Spleen (tissue), 11 donors: ENCODE data around the gene PAOX. TPM values are rescaled to one million over a fixed set of nuclear protein-coding genes. Genes with fewer than 3 reads are reported as not detected.

ENCODE experiments used
- DNase-seq: peaks from one replicate; pipeline ENCODE4 v3.0.0-alpha.2; 2020
- H3K27ac ChIP-seq, 8 donors: fragments of 200-600 bp; sonication (generic) in 7 of 8; 1 replicate in 4 of 8; 2 replicates in 4 of 8; pipeline versions ENCODE4 v1.5.0 to v1.8.0; 2016 to 2021; ENCODE audit warnings: inconsistent platforms in 4 of 8, mild to moderate bottlenecking in 4 of 8, moderate library complexity in 1 of 8
- H3K27me3 ChIP-seq, 7 donors: fragments of 200-600 bp; sonication (generic) in 6 of 7; replicated peaks in 1 of 7; 1 replicate in 4 of 7; 2 replicates in 3 of 7; pipeline versions ENCODE4 v1.5.0 to v1.8.0; 2016 to 2021; ENCODE audit warnings: inconsistent platforms in 3 of 7, mild to moderate bottlenecking in 1 of 7
- H3K36me3 ChIP-seq, 6 donors: fragments of 200-600 bp; sonication (generic) in 5 of 6; 1 replicate in 4 of 6; 2 replicates in 2 of 6; pipeline versions ENCODE4 v1.5.0 to v1.8.0; 2016 to 2021; ENCODE audit warnings: inconsistent platforms in 2 of 6
- H3K4me1 ChIP-seq, 6 donors: fragments of 200-600 bp; sonication (generic) in 5 of 6; 1 replicate in 3 of 6; 2 replicates in 3 of 6; pipeline versions ENCODE4 v1.5.0 to v1.8.0; 2016 to 2021; ENCODE audit warnings: inconsistent platforms in 3 of 6
- H3K4me3 ChIP-seq, 8 donors: fragments of 200-600 bp; sonication (generic) in 7 of 8; 1 replicate in 4 of 8; 2 replicates in 4 of 8; pipeline versions ENCODE4 v1.5.0 to v1.8.0; 2016 to 2021; ENCODE audit warnings: inconsistent platforms in 4 of 8, mild to moderate bottlenecking in 4 of 8, moderate library complexity in 2 of 8
- H3K9me3 ChIP-seq, 8 donors: fragments of 200-600 bp; sonication (generic) in 7 of 8; 1 replicate in 4 of 8; 2 replicates in 4 of 8; pipeline versions ENCODE4 v1.5.0 to v1.8.0; 2016 to 2021; ENCODE audit warnings: inconsistent platforms in 4 of 8
- POLR2A ChIP-seq, 3 donors: fragments of 450-650 bp; IDR thresholded peaks; one replicate each; pipeline ENCODE4 v1.5.1; 2017; ENCODE audit warnings: antibody characterized with exemption in 3 of 3, mild to moderate bottlenecking in 1 of 3
- POLR2AphosphoS5 ChIP-seq, 3 donors: sonication (generic); formaldehyde crosslinking; IDR thresholded peaks; one replicate each; pipeline ENCODE4 v1.5.1; 2017; ENCODE audit warnings: antibody characterized with exemption in 3 of 3
- WGBS, 5 donors: extraction: QIAGEN DNeasy Blood & Tissue Kit in 3 of 5; methylation state at CpG; one replicate each; pipeline versions ENCODE4 v1.1.5 to v1.1.7; 2013 to 2018; 5-methylcytosine and 5-hydroxymethylcytosine counted together
- intact Hi-C: fragments of 100-400 bp; cut with DNase I; formaldehyde crosslinking; loops from one replicate; pipeline ENCODE4 v1.15.0; 2023; ENCODE audit warnings: low total_unique reads
- polyA plus RNA-seq, 3 donors: library from polyadenylated mRNA; stranded (reverse); fragments of 200-250 nt; gene quantifications; one replicate each; pipeline ENCODE4 v1.2.1, GENCODE V29; 2013
- total RNA-seq, 7 donors: library from RNA; depleted of rRNA in 3 of 7; stranded (reverse); fragments of >200 nt in 3 of 7; fragmentation: NEBNext Ultra II Directional in 4 of 7; extraction: Animal tissue kit (Norgen Biotek cat#: 25700) in 4 of 7; gene quantifications; one replicate each; pipeline versions ENCODE4 v1.1.0 to v1.2.1, GENCODE V29; 2016 to 2021
- TF ChIP-seq, protein P1 (sequence below), 11 experiments: fragments of 200-600 bp in 7 of 11; fragments of 450-650 bp in 4 of 11; sonication (generic) in 4 of 11; IDR thresholded peaks in 8 of 11; conservative IDR thresholded peaks in 3 of 11; 1 replicate in 7 of 11; 2 replicates in 4 of 11; pipeline versions ENCODE4 v1.4.0 to v1.8.0; 2016 to 2021; ENCODE audit warnings: antibody characterized with exemption in 11 of 11, inconsistent platforms in 4 of 11, mild to moderate bottlenecking in 1 of 11
- donor health status: healthy with polysubstance abuse.
- donor health status: DM: no; HTN: no; CAD: no; lungs with moderate emphysema.
- donor health status: DM: no; HTN: no; CAD: no.
- donor health status: Bipolar disorder and iron deficiency.
- donor health status: healthy.
- donor health status: DM: no; HTN: no; CAD: no.
- donor health status: DM: yes; HTN: yes; CAD: no.

Gene PAOX
- total and polyA plus RNA-seq, 10 donors: 15.4 to 34.0 (median 21.5) TPM

DNA sequence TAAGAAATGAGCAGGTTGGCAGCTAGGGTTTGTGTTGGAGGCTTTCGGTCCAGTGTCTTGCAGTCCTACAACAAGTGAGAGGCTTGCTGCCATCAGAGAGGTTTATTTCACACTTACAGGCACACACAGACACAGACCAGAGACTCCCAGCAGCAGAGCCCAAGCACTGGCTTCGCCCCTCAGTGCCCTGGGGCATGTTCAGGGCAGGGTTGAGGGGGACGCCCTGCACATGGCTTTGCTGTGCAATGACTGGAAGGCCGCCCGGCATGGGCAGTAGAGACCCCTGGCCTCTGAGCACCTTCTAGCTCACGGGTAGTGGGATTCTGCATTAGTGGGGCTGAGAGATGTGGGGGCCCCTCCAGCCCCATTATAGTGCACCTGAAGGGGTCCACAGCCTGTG, 41.5 kb downstream of the PAOX start:
- no peak for TF ChIP-seq POLR2A (IDR thresholded peaks at IDR 0.05)
- TF ChIP-seq POLR2AphosphoS5 (IDR thresholded peaks at IDR 0.05): no peak
- TF ChIP-seq, protein P1, sequence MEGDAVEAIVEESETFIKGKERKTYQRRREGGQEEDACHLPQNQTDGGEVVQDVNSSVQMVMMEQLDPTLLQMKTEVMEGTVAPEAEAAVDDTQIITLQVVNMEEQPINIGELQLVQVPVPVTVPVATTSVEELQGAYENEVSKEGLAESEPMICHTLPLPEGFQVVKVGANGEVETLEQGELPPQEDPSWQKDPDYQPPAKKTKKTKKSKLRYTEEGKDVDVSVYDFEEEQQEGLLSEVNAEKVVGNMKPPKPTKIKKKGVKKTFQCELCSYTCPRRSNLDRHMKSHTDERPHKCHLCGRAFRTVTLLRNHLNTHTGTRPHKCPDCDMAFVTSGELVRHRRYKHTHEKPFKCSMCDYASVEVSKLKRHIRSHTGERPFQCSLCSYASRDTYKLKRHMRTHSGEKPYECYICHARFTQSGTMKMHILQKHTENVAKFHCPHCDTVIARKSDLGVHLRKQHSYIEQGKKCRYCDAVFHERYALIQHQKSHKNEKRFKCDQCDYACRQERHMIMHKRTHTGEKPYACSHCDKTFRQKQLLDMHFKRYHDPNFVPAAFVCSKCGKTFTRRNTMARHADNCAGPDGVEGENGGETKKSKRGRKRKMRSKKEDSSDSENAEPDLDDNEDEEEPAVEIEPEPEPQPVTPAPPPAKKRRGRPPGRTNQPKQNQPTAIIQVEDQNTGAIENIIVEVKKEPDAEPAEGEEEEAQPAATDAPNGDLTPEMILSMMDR (IDR thresholded peaks at IDR 0.05 in 8 of 11, conservative IDR thresholded peaks at IDR 0.05 in 3 of 11): no peak
- H3K4me3 ChIP-seq: no peak overlapping the region
- H3K27ac ChIP-seq: no peak overlapping the region
- H3K27me3 ChIP-seq: peaks cover 0 to 25% (median 3%) of the 10 kb centered on the region in 7 donors
- H3K9me3 ChIP-seq: no peaks in the 10 kb centered on the region
- intact Hi-C loops: no loop called here
- DNase-seq: no peak
- 80 to 94% (median 92%) methylated on average over 2 to 6 of the region's 6 CpGs for WGBS, 5 donors
- peaks cover 3 to 16% (median 9%) of the 10 kb centered on the region in 6 donors for H3K4me1 ChIP-seq
- H3K36me3 ChIP-seq: peaks cover 0 to 56% (median 27%) of the 10 kb centered on the region in 6 donors

DNA sequence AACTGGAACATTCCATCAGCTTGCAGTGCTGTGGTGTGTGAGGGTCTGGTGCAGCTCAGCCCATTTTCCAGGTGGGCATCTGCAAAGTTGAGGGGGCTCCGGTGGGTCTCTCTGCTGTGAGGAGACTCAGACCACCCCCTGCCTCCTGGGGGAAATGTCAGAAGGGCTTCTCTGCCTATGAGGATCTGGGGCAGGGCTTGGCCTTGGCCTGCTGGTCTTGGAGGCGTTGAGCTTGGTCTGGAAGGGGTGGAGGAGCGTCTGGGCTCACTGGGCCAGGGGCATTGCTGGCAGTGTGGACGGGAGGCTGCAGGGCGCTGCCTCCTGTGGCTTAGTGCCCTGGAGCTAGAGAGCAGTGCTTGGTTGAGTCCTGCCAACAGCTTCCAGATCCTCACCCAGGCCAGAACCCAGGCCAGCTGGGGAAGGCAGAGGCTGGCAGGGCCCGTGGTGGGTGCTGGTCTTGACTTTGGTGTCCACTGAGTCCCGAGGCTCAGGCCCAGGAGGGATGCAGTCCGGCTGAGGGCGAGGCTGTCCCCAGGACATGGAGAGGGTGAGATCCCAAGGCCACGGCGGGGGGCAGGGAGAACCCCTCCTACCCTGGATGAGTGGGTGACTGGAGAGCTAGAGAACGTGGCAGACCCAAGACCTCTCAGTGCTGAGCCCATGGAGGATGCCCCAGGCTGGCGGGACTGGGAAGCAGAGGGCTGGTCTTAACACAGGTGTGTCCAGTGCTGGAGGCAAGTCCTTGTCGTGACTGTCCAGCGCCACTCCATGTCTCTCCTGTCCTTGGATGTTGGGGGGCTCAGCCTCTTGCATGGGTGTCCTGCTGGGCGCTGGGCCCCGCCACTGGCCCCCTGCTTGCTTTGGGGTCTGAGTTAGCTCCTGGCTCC, 42.5 kb downstream of the PAOX start:
- H3K27ac ChIP-seq: no peak overlapping the region
- H3K9me3 ChIP-seq: no peaks in the 10 kb centered on the region
- H3K36me3 ChIP-seq: peaks cover 0 to 48% (median 24%) of the 10 kb centered on the region in 6 donors
- intact Hi-C loops: no loop called here
- TF ChIP-seq, protein P1 (IDR thresholded peaks at IDR 0.05 in 8 of 11, conservative IDR thresholded peaks at IDR 0.05 in 3 of 11): no peak
- TF ChIP-seq POLR2AphosphoS5 (IDR thresholded peaks at IDR 0.05): peak in 1 of 3 donors; percentile 7
- TF ChIP-seq POLR2A (IDR thresholded peaks at IDR 0.05): no peak
- H3K4me1 ChIP-seq: peaks cover 3 to 16% (median 9%) of the 10 kb centered on the region in 6 donors
- peak; percentile 74 for DNase-seq
- peaks cover 0 to 25% (median 3%) of the 10 kb centered on the region in 7 donors for H3K27me3 ChIP-seq
- H3K4me3 ChIP-seq: no peak overlapping the region
- WGBS, 5 donors: 83 to 91% (median 88%) methylated on average over 9 to 16 of the region's 17 CpGs

DNA sequence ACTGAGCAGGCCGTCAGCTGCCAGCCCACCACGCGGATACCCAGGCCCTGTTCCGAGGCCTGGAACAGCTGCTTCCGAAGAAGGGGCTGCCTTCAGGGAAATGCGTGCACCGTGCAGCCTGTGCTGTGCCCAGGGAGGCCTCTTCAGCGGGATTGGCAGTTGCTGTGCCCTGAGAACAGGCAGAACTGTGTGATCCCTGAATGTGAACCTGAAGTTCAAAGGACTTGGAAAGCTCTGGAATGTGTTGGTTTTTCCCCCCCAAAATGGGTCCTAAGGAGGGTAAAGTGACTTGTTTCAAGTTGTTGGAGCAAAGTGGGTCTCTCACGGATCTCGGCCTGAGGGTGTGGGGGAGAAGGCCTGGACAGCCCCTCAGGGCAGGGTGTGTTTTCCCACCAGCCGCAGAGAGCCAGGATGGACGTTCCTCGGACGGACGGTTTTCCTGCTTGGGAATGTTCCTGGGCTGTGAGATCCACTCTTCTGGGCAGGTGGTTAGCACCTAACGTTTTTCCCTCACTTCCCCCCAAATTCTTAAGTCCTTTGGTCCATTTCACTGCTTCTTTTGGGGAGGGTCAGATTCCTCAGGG, 43.3 kb downstream of the PAOX start:
- no peak for DNase-seq

More for the DNA sequence above, 43.3 kb downstream of the PAOX start:
- no peak overlapping the region for H3K4me3 ChIP-seq
- no peak overlapping the region for H3K27ac ChIP-seq
- 83 to 86% (median 84%) methylated on average over 16 of the region's 16 CpGs for WGBS, 5 donors
- H3K36me3 ChIP-seq: peaks cover 0 to 48% (median 24%) of the 10 kb centered on the region in 6 donors
- intact Hi-C loops: no loop called here
- H3K27me3 ChIP-seq: peaks cover 0 to 25% (median 3%) of the 10 kb centered on the region in 7 donors
- TF ChIP-seq, protein P1 (IDR thresholded peaks at IDR 0.05 in 8 of 11, conservative IDR thresholded peaks at IDR 0.05 in 3 of 11): no peak
- no peak for TF ChIP-seq POLR2A (IDR thresholded peaks at IDR 0.05)
- peak in 1 of 3 donors; percentile 3 for TF ChIP-seq POLR2AphosphoS5 (IDR thresholded peaks at IDR 0.05)
- H3K4me1 ChIP-seq: peaks cover 3 to 16% (median 9%) of the 10 kb centered on the region in 6 donors
- H3K9me3 ChIP-seq: no peaks in the 10 kb centered on the region
